BE2C (cell line): ENCODE data around the gene ZNF280B.
"Not testable (repeated sequence)": the region's sequence is repeated elsewhere in the genome, so short reads cannot be mapped to it uniquely, and the experiment has no call there.

ENCODE experiments used
- DNase-seq: peaks from one replicate; pipeline ENCODE4 v3.0.0-alpha.2; 2020
- H3K27me3 ChIP-seq: fragments of 250-450 bp; sonication (Bioruptor Pico); 2 replicates; pipeline ENCODE4 v1.5.1; 2020; ENCODE audit warnings: mild to moderate bottlenecking
- H3K36me3 ChIP-seq: fragments of 250-450 bp; sonication (Bioruptor Pico); 2 replicates; pipeline ENCODE4 v1.5.1; 2020; ENCODE audit warnings: mild to moderate bottlenecking
- H3K4me1 ChIP-seq: fragments of 250-450 bp; sonication (Bioruptor Pico); 2 replicates; pipeline ENCODE4 v1.5.1; 2020
- H3K4me3 ChIP-seq: 2 replicates; pipeline ENCODE4 v1.5.1; 2011; ENCODE audit warnings: low read depth, low read length
- H3K9me3 ChIP-seq: fragments of 250-450 bp; sonication (Bioruptor Pico); 2 replicates; pipeline ENCODE4 v1.5.1; 2020
- TF ChIP-seq, protein P1 (sequence below): IDR thresholded peaks from 2 replicates; pipeline ENCODE4 v1.5.1; 2012; ENCODE audit warnings: mild to moderate bottlenecking, low read depth, low read length

Gene ZNF280B

DNA sequence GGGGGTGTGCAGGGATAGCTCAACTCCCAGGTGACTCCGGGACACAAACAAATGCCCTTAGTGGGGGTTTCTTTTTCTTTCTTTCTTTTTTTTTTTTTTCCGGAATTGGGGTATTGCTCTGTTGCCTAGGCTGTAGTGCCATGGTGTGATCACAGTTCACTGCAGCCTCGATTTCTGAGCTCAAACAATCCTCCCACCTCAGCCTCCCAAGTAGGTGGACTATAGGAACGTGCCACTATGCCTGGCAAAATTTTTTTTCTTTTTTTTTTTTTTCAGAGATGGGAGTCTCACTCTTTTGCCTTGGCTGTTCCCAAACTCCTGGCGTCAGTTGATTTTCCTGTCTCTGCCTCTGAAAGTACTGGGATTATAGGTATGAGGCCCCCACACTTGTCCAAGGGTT lies 25.3 kb upstream of the ZNF280B start:
- H3K36me3 ChIP-seq: no peaks in the 10 kb centered on the region
- H3K4me3 ChIP-seq: no peak overlapping the region
- no peaks in the 10 kb centered on the region for H3K4me1 ChIP-seq
- no peaks in the 10 kb centered on the region for H3K9me3 ChIP-seq
- TF ChIP-seq, protein P1, sequence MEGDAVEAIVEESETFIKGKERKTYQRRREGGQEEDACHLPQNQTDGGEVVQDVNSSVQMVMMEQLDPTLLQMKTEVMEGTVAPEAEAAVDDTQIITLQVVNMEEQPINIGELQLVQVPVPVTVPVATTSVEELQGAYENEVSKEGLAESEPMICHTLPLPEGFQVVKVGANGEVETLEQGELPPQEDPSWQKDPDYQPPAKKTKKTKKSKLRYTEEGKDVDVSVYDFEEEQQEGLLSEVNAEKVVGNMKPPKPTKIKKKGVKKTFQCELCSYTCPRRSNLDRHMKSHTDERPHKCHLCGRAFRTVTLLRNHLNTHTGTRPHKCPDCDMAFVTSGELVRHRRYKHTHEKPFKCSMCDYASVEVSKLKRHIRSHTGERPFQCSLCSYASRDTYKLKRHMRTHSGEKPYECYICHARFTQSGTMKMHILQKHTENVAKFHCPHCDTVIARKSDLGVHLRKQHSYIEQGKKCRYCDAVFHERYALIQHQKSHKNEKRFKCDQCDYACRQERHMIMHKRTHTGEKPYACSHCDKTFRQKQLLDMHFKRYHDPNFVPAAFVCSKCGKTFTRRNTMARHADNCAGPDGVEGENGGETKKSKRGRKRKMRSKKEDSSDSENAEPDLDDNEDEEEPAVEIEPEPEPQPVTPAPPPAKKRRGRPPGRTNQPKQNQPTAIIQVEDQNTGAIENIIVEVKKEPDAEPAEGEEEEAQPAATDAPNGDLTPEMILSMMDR: no peak
- no peak for DNase-seq
- H3K27me3 ChIP-seq: no peaks in the 10 kb centered on the region

DNA sequence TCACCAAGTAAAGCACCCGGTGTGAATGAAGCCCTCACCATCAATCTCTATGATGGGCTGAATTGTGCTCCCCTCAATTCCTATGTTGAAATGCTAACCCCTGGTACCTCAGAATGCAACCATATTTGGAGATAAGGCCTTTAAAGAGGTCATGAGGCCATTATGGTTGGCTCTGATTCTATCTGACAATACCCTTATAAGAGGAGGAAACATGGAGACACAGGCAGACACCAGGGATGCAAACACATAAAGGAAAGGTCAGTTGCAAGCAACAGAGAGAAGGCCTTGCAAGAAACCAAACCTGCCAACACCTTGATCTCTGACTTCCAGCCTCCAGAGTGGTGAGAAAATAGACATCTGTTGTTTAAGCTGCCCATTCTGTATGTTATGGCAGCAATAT lies 24.9 kb upstream of the ZNF280B start:
- TF ChIP-seq, protein P1: no peak
- Histone ChIP-seq H3K4me3 (no peak overlapping the region), H3K27me3 (no peaks in the 10 kb centered on the region), H3K36me3 (no peaks in the 10 kb centered on the region), H3K4me1 (no peaks in the 10 kb centered on the region), H3K9me3 (no peaks in the 10 kb centered on the region)
- DNase-seq: no peak

DNA sequence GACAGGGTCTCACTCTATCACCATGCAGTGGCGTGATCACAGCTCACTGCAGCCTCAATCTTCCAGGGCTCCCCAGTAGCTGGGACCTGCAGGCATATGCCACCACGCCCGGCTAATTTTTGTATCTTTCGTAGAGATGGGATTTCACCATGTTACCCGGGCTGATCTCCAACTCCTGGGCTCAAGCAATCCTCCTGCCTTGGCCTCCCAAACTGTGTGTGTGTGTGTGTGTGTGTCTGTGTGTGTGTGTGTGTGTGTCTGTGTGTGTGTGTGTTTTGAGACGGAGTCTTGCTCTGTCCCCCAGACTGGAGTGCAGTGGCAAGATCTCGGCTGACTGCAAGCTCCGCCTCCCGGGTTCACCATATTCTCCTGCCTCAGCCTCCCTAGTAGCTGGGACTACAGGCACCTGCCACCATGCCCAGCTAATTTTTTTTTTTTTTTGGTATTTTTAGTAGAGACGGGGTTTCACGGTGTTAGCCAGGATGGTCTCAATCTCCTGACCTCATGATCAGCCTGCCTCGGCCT lies 24.1 kb upstream of the ZNF280B start:
- not testable (repeated sequence) for DNase-seq, H3K36me3 ChIP-seq, H3K4me3 ChIP-seq, H3K9me3 ChIP-seq, H3K4me1 ChIP-seq, H3K27me3 ChIP-seq

DNA sequence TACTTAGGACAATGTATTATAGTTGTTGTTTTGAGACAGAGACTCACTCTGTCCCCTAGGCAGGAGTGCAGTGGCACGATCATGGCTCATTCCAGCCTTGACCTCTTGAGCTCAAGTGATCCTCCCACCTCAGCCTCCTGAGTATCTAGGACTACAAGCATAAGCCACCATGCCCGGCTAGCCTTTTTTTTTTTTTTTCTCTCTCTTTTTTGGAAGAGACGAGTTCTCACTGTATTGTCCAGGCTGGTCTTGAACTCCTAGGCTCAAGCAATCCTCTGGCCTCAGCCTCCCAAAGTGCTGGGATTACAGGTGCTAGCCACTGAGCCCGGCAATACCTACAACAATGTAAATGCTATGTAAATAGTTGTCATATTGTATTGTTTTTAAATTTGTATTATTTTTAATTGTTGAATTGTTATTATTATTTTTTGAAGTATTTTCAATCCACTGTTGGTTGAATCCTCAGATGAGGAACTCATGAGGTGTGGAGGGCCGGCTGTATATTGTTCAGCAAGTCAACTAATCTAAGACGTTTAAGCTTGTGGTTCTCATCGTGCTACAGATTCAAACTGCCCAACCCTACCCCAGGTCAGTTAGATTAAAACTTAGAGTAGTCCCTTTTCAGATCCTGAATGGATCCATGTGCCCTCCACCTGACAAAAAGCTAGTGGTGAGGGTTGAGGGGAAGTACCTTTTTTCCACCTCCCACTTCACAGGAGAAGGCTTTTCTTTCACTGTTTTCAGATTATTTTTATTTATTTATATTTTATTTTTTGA lies 23.4 kb upstream of the ZNF280B start:
- Histone ChIP-seq H3K4me1 (no peaks in the 10 kb centered on the region), H3K9me3 (no peaks in the 10 kb centered on the region), H3K4me3 (no peak overlapping the region), H3K36me3 (no peaks in the 10 kb centered on the region), H3K27me3 (no peaks in the 10 kb centered on the region)
- TF ChIP-seq, protein P1: no peak
- DNase-seq: no peak

DNA sequence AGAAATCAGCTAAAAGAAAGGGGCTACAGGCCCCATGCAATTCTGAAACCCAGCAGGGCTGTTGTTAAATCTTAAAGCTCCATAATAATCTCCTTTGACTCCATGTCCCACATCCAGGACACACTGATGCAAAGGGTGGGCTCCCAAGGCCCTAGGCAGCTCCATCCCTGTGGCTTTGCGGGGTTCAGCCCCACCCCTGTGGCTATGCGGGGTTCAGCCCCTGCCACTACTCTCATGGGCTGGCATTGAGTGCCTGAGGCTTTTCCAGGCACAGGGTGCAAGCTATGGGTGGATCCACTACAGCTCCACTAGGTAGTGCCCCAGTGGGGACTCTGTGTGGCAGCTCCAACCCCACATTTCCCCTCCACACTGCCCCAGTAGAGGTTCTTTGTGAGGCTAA lies 20.2 kb upstream of the ZNF280B start:
- Histone ChIP-seq H3K27me3 (peaks cover 12% of the 10 kb centered on the region), H3K4me1 (no peaks in the 10 kb centered on the region), H3K9me3 (no peaks in the 10 kb centered on the region), H3K36me3 (no peaks in the 10 kb centered on the region), H3K4me3 (no peak overlapping the region)
- DNase-seq: no peak
- TF ChIP-seq, protein P1: no peak

DNA sequence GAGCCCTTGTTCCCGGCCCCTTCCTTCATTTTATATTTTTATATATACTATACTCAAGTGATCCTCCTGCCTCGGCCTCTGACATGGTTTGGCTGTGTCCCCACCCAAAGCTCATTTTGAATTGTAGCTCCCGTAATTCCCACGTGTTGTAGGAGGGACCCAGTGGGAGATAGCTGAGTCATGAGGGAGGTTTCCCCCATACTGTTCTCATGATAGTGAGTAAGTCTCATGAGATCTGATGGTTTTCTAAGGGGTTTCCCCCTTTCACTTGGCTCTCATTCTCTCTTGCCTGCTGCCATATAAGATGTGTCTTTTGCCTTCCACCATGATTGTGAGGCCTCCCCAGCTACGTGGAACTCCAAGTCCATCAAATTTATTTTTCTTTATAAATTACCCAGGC lies 18.8 kb upstream of the ZNF280B start:
- Histone ChIP-seq H3K4me3 (no peak overlapping the region), H3K9me3 (no peaks in the 10 kb centered on the region), H3K4me1 (no peaks in the 10 kb centered on the region), H3K27me3 (peaks cover 15% of the 10 kb centered on the region), H3K36me3 (no peaks in the 10 kb centered on the region)
- no peak for DNase-seq
- TF ChIP-seq, protein P1: no peak
